ENCODE measurements around the gene LXN.
A peak's percentile ranks its signal among the peaks of the same experiment; 100 is the strongest.
"Not testable (repeated sequence)": the region's sequence is repeated elsewhere in the genome, so short reads cannot be mapped to it uniquely, and the experiment has no call there.

The LXN gene

GRCh38 chr3:158672215-158673176 is at the start of gene LXN:
Gene LXN (minus strand): TSS chr3:158672648. CDS start chr3:158672478, 170 bp downstream.
- DNase-seq (ENCODE audit: low read depth in 2 of 2), result peak; percentile 71 to 78

- DNase-seq (ENCODE audit: low read depth in 2 of 2), result no peak
These were observed 49.7 kb upstream of the LXN start for GRCh38 chr3:158722108-158722507.

- no peak for DNase-seq (ENCODE audit: low read depth in 2 of 2)
These were observed 46.2 kb upstream of the LXN start for GRCh38 chr3:158718490-158719170.

- no peak for DNase-seq (ENCODE audit: low read depth in 2 of 2)
These were observed 45.1 kb upstream of the LXN start for GRCh38 chr3:158717576-158717975.

- DNase-seq (ENCODE audit: low read depth in 2 of 2), result no peak
These were observed 40.6 kb upstream of the LXN start for GRCh38 chr3:158713094-158713499.

- no peak for DNase-seq (ENCODE audit: low read depth in 2 of 2)
These were observed 40.0 kb upstream of the LXN start for GRCh38 chr3:158712443-158712842.

- DNase-seq (ENCODE audit: low read depth in 2 of 2), result no peak
These were observed 39.4 kb upstream of the LXN start for GRCh38 chr3:158711886-158712285.

GRCh38 chr3:158710601-158711000 is 38.2 kb upstream of the LXN start:
- DNase-seq (ENCODE audit: low read depth in 2 of 2), result no peak

GRCh38 chr3:158709666-158710083 is 37.2 kb upstream of the LXN start:
- DNase-seq (ENCODE audit: low read depth in 2 of 2), result no peak

- no peak for DNase-seq (ENCODE audit: low read depth in 2 of 2)
These were observed 31.1 kb upstream of the LXN start for GRCh38 chr3:158703566-158703965.

- DNase-seq (ENCODE audit: low read depth in 2 of 2), result no peak
These were observed 30.5 kb upstream of the LXN start for GRCh38 chr3:158702815-158703481.

- DNase-seq (ENCODE audit: low read depth in 2 of 2), result no peak
These were observed 29.1 kb upstream of the LXN start for GRCh38 chr3:158701420-158702065.

- no peak for DNase-seq (ENCODE audit: low read depth in 2 of 2)
These were observed 28.1 kb upstream of the LXN start for GRCh38 chr3:158700559-158700958.

GRCh38 chr3:158696618-158697017 is 24.2 kb upstream of the LXN start:
- no peak for DNase-seq (ENCODE audit: low read depth in 2 of 2)

GRCh38 chr3:158693866-158694456 is 21.5 kb upstream of the LXN start:
- not testable (repeated sequence) for DNase-seq (ENCODE audit: low read depth in 2 of 2)

- DNase-seq (ENCODE audit: low read depth in 2 of 2), result no peak
These were observed 12.7 kb upstream of the LXN start for GRCh38 chr3:158685159-158685558.

- DNase-seq (ENCODE audit: low read depth in 2 of 2), result no peak
These were observed 10.9 kb upstream of the LXN start for GRCh38 chr3:158683230-158683962.

- DNase-seq (ENCODE audit: low read depth in 2 of 2), result no peak
These were observed 8.4 kb upstream of the LXN start for GRCh38 chr3:158680861-158681260.

- no peak for DNase-seq (ENCODE audit: low read depth in 2 of 2)
These were observed 7.1 kb upstream of the LXN start for GRCh38 chr3:158679547-158680000.

- DNase-seq (ENCODE audit: low read depth in 2 of 2), result no peak
These were observed 6.2 kb upstream of the LXN start for GRCh38 chr3:158678687-158679086.

GRCh38 chr3:158671821-158672214 is 630 bp downstream of the LXN start:
- DNase-seq (ENCODE audit: low read depth in 2 of 2), result no peak

Measured in stimulated activated CD4-positive, alpha-beta T cell treated with anti-CD3 and anti-CD28 coated beads, Interleukin-15, amount 100 ng/mL, for 48 hours (primary cell).